HG03575 (cell line): ENCODE data around the gene PDE2A.

ENCODE experiments used
- ATAC-seq: cut with Tn5 transposase; IDR thresholded peaks from one replicate; pipeline ENCODE4 v1.9.1; 2021; ENCODE audit not compliant: unreplicated experiment, insufficient number of reproducible peaks, low FRiP score; ENCODE audit errors: extremely low read depth

The PDE2A gene

GRCh38 chr11:72642884-72643522 is 31.2 kb downstream of the PDE2A start:
- no peak for ATAC-seq

- no peak for ATAC-seq
Measured at GRCh38 chr11:72642043-72642883, 32.0 kb downstream of the PDE2A start.

GRCh38 chr11:72641522-72642042 is 32.6 kb downstream of the PDE2A start:
- ATAC-seq: no peak

- no peak for ATAC-seq
Measured at GRCh38 chr11:72639502-72640375, 34.5 kb downstream of the PDE2A start.

GRCh38 chr11:72637926-72638325 is 36.3 kb downstream of the PDE2A start:
- ATAC-seq: no peak

GRCh38 chr11:72637198-72637597 is 37.0 kb downstream of the PDE2A start:
- ATAC-seq: no peak

- ATAC-seq: no peak
Measured at GRCh38 chr11:72636376-72636775, 37.8 kb downstream of the PDE2A start.

GRCh38 chr11:72635933-72636332 is 38.3 kb downstream of the PDE2A start:
- no peak for ATAC-seq

- ATAC-seq: no peak
Measured at GRCh38 chr11:72635309-72635915, 38.8 kb downstream of the PDE2A start.

GRCh38 chr11:72634472-72635095 is 39.6 kb downstream of the PDE2A start:
- no peak for ATAC-seq

GRCh38 chr11:72634016-72634415 is 40.2 kb downstream of the PDE2A start:
- ATAC-seq: no peak

GRCh38 chr11:72633068-72633467 is 41.2 kb downstream of the PDE2A start:
- ATAC-seq: no peak

GRCh38 chr11:72631806-72632731 is 42.2 kb downstream of the PDE2A start:
- ATAC-seq: no peak

GRCh38 chr11:72630104-72630852 is 43.9 kb downstream of the PDE2A start:
- ATAC-seq: no peak

GRCh38 chr11:72629266-72629665 is 45.0 kb downstream of the PDE2A start:
- no peak for ATAC-seq

GRCh38 chr11:72627594-72628281 is 46.5 kb downstream of the PDE2A start:
- no peak for ATAC-seq
